Keratinocyte (primary cell): Measurements from ENCODE around the gene XRCC2. TPM values are rescaled to one million over a fixed set of nuclear protein-coding genes. Genes with fewer than 3 reads are reported as not detected.

Experiments used
- DNase-seq: peaks from one replicate; pipeline ENCODE4 v3.0.0-alpha.2; 2011; ENCODE audit warnings: low read depth, missing footprints, low spot score
- FAIRE-seq: peaks from 2 replicates; lab custom pipeline; 2011; peaks lifted over from hg19 to GRCh38; lab: Jason Lieb, UNC
- H2AFZ ChIP-seq: 2 replicates; pipeline ENCODE4 v1.6.0; 2012; ENCODE audit warnings: low read length, control low read depth, inconsistent platforms; ENCODE audit not compliant: control insufficient read depth
- H3K27ac ChIP-seq: 2 replicates; pipeline ENCODE4 v1.5.1; 2011; ENCODE audit warnings: low read length; ENCODE audit not compliant: control insufficient read depth, insufficient read depth
- H3K27me3 ChIP-seq: 3 replicates; pipeline ENCODE4 v1.6.0; 2011; ENCODE audit warnings: low read length; ENCODE audit not compliant: control insufficient read depth, insufficient read depth; ENCODE audit errors: extremely low read depth
- H3K36me3 ChIP-seq, 2 experiments: 2 replicates in 1 of 2; 3 replicates in 1 of 2; pipeline ENCODE4 v1.5.1; 2011; ENCODE audit warnings: low read length in 2 of 2, mild to moderate bottlenecking in 1 of 2; ENCODE audit not compliant: control insufficient read depth in 2 of 2, insufficient read depth in 2 of 2; ENCODE audit errors: extremely low read depth in 1 of 2
- H3K4me1 ChIP-seq: 3 replicates; pipeline ENCODE4 v1.5.1; 2011; ENCODE audit warnings: low read length; ENCODE audit not compliant: control insufficient read depth, insufficient read depth; ENCODE audit errors: extremely low read depth
- H3K4me2 ChIP-seq: 3 replicates; pipeline ENCODE4 v1.6.0; 2011; ENCODE audit warnings: low read depth, low read length; ENCODE audit not compliant: control insufficient read depth, insufficient read depth; ENCODE audit errors: extremely low read depth
- H3K4me3 ChIP-seq, 3 experiments: fragments of 200-600 bp in 1 of 3; sonication (generic) in 1 of 3; 2 replicates in 2 of 3; 3 replicates in 1 of 3; pipeline ENCODE4 v1.5.1; 2011 to 2016; ENCODE audit warnings: low read length in 3 of 3, mild to moderate bottlenecking in 3 of 3, control low read depth in 2 of 3, inconsistent platforms in 1 of 3, low read depth in 1 of 3, mixed read lengths in 1 of 3, mixed run types in 1 of 3, moderate library complexity in 1 of 3; ENCODE audit not compliant: control insufficient read depth in 2 of 3, insufficient read depth in 2 of 3; ENCODE audit errors: extremely low read depth in 1 of 3
- H3K79me2 ChIP-seq: 2 replicates; pipeline ENCODE4 v1.6.0; 2012; ENCODE audit warnings: low read length; ENCODE audit not compliant: control insufficient read depth, insufficient read depth
- H3K9ac ChIP-seq: 3 replicates; pipeline ENCODE4 v1.6.0; 2011; ENCODE audit warnings: low read length; ENCODE audit not compliant: control insufficient read depth, insufficient read depth; ENCODE audit errors: extremely low read depth
- H3K9me1 ChIP-seq: 3 replicates; pipeline ENCODE4 v1.6.0; 2011; ENCODE audit warnings: low read length; ENCODE audit not compliant: control insufficient read depth, insufficient read depth; ENCODE audit errors: extremely low read depth
- H3K9me3 ChIP-seq: 2 replicates; pipeline ENCODE4 v1.5.1; 2012; ENCODE audit warnings: low read depth, low read length; ENCODE audit not compliant: control insufficient read depth
- H4K20me1 ChIP-seq: 3 replicates; pipeline ENCODE4 v1.6.0; 2011; ENCODE audit warnings: low read length; ENCODE audit not compliant: control insufficient read depth, insufficient read depth; ENCODE audit errors: extremely low read depth
- EZH2 ChIP-seq: IDR thresholded peaks from one replicate; pipeline ENCODE4 v1.6.1; 2012; ENCODE audit warnings: inconsistent platforms, mild to moderate bottlenecking, low read length, moderate library complexity
- dilution Hi-C: fragments of 300-500 bp; cut with MboI; formaldehyde crosslinking; loops from one replicate; pipeline ENCODE4 v1.7.0; 2020; ENCODE audit warnings: low sequenced_read_pairs; ENCODE audit not compliant: extremely low pct_ligation_motif_present
- polyA plus RNA-seq, 5 experiments: library from polyadenylated mRNA; depleted of rRNA in 3 of 5; stranded (reverse) in 3 of 5; stranded (forward) in 1 of 5; unstranded in 1 of 5; fragments of >200 nt; gene quantifications; 1 replicate in 1 of 5; 2 replicates in 3 of 5; 3 replicates in 1 of 5; pipeline versions ENCODE4 v1.2.1 to v1.2.3, GENCODE V29; 2011 to 2012; ENCODE audit warnings: missing spikeins in 2 of 5, low read depth in 1 of 5, low replicate concordance in 1 of 5
- TF ChIP-seq, protein P1 (sequence below), 3 experiments: IDR thresholded peaks in 1 of 3; conservative IDR thresholded peaks in 1 of 3; optimal IDR thresholded peaks in 1 of 3; 2 replicates in 2 of 3; 3 replicates in 1 of 3; pipeline versions ENCODE3 to v1.5.1; 2011; ENCODE audit warnings: low read length in 3 of 3, mild to moderate bottlenecking in 3 of 3, moderate library complexity in 2 of 3, control low read depth in 1 of 3, inconsistent platforms in 1 of 3; ENCODE audit not compliant: insufficient read depth in 2 of 3; ENCODE audit errors: extremely low read depth in 1 of 3

The XRCC2 gene
- polyA plus RNA-seq, 1 donor (not counting 4 experiments of a cell fraction or from before 2014, with no cell fraction given): 3.8 TPM

DNA sequence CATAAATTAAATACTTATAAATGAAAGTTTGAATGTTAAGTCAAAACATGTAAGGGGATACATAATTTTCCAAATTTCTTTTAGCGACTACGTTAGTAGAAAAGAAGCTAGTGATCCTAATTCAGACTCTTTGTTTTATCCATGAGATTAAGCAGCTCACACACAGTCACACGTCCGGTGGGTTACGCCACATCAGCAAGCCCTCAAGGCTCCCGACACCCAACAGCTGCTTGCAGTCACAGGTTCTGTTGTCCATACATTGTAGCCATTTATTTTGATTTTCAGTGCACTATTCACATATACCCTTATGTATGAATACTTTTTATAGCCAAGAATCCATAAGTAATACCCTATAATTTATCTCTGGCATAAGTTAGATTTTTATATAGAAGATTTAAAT lies 39.5 kb downstream of the XRCC2 start:
- Histone ChIP-seq H3K9me3 (no peaks in the 10 kb centered on the region), H4K20me1 (no peaks in the 10 kb centered on the region), H2AFZ (no peak overlapping the region), H3K27ac (no peak overlapping the region), H3K79me2 (no peaks in the 10 kb centered on the region), H3K4me2 (no peak overlapping the region), H3K9me1 (no peaks in the 10 kb centered on the region), H3K9ac (no peak overlapping the region), H3K36me3 (no peaks in the 10 kb centered on the region), H3K4me1 (no peaks in the 10 kb centered on the region), H3K27me3 (no peaks in the 10 kb centered on the region), H3K4me3 (no peak overlapping the region)
- dilution Hi-C loops: no loop called here
- TF ChIP-seq EZH2: no peak
- TF ChIP-seq, protein P1, sequence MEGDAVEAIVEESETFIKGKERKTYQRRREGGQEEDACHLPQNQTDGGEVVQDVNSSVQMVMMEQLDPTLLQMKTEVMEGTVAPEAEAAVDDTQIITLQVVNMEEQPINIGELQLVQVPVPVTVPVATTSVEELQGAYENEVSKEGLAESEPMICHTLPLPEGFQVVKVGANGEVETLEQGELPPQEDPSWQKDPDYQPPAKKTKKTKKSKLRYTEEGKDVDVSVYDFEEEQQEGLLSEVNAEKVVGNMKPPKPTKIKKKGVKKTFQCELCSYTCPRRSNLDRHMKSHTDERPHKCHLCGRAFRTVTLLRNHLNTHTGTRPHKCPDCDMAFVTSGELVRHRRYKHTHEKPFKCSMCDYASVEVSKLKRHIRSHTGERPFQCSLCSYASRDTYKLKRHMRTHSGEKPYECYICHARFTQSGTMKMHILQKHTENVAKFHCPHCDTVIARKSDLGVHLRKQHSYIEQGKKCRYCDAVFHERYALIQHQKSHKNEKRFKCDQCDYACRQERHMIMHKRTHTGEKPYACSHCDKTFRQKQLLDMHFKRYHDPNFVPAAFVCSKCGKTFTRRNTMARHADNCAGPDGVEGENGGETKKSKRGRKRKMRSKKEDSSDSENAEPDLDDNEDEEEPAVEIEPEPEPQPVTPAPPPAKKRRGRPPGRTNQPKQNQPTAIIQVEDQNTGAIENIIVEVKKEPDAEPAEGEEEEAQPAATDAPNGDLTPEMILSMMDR (optimal IDR thresholded peaks at IDR 0.05 in 1 of 3, IDR thresholded peaks at IDR 0.05 in 1 of 3, conservative IDR thresholded peaks at IDR 0.05 in 1 of 3; ENCODE audit: extremely low read depth in 1 of 3, insufficient read depth in 2 of 3, low read length in 3 of 3): no peak
- no peak for FAIRE-seq
- DNase-seq: no peak

DNA sequence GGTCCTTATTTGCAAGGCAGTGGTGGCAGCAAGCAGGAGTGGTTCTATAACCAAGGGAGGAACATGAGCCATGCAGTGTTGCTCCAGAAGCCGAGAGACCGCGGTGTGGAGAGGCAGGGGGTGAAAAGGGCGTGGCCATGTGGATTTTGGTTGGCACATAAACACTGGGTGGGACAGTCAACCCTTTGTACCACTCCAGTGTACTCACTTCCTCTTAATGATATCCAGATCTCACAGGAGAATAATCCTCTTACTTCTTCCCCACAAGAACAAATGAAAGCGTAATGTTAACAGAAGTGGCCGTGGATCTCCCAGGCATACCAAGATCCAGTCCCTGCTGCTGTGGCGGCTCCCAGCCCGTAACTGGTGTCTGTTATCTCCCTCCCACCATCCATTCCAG lies 42.4 kb downstream of the XRCC2 start:
- Histone ChIP-seq H4K20me1 (no peaks in the 10 kb centered on the region), H3K9me3 (no peaks in the 10 kb centered on the region), H3K4me3 (no peak overlapping the region), H3K27me3 (no peaks in the 10 kb centered on the region), H3K4me2 (no peak overlapping the region), H3K36me3 (no peaks in the 10 kb centered on the region), H3K27ac (no peak overlapping the region), H2AFZ (no peak overlapping the region), H3K9ac (no peak overlapping the region), H3K4me1 (no peaks in the 10 kb centered on the region), H3K9me1 (no peaks in the 10 kb centered on the region), H3K79me2 (no peaks in the 10 kb centered on the region)
- FAIRE-seq (no peak), DNase-seq (no peak)
- TF ChIP-seq, protein P1 (optimal IDR thresholded peaks at IDR 0.05 in 1 of 3, IDR thresholded peaks at IDR 0.05 in 1 of 3, conservative IDR thresholded peaks at IDR 0.05 in 1 of 3; ENCODE audit: extremely low read depth in 1 of 3, insufficient read depth in 2 of 3, low read length in 3 of 3): no peak
- TF ChIP-seq EZH2: no peak
- dilution Hi-C loops: no loop called here
